Mesendoderm (in vitro differentiated cells): ENCODE measurements around the gene SRBD1.
"Not testable (repeated sequence)": the region's sequence is repeated elsewhere in the genome, so short reads cannot be mapped to it uniquely, and the experiment has no call there.

Source experiments
- DNase-seq: peaks from one replicate; pipeline ENCODE4 v3.0.0; 2013
- H2AK5ac ChIP-seq: 2 replicates; pipeline ENCODE4 v1.6.1; 2013; ENCODE audit warnings: low read length, inconsistent platforms
- H2BK120ac ChIP-seq: 2 replicates; pipeline ENCODE4 v1.6.1; 2013; ENCODE audit warnings: low read depth, mild to moderate bottlenecking, low read length, moderate library complexity, mixed read lengths
- H2BK15ac ChIP-seq: replicated peaks from 2 replicates; pipeline ENCODE4 v1.6.1; 2013; ENCODE audit warnings: low read depth, mild to moderate bottlenecking, moderate library complexity
- H2BK5ac ChIP-seq: 2 replicates; pipeline ENCODE4 v1.6.1; 2013; ENCODE audit warnings: low read length, inconsistent platforms
- H3K18ac ChIP-seq: 2 replicates; pipeline ENCODE4 v1.6.1; 2013; ENCODE audit warnings: mild to moderate bottlenecking, low read length, mixed read lengths
- H3K23ac ChIP-seq: one replicate; pipeline ENCODE4 v1.6.1; 2013; ENCODE audit warnings: low read length
- H3K27ac ChIP-seq: 2 replicates; pipeline ENCODE4 v1.5.1; 2013; ENCODE audit warnings: low read depth, mild to moderate bottlenecking, inconsistent platforms, low read length, moderate library complexity
- H3K27me3 ChIP-seq: 2 replicates; pipeline ENCODE4 v1.6.1; 2013; ENCODE audit warnings: low read length, control low read depth, mild to moderate bottlenecking, inconsistent platforms; ENCODE audit not compliant: insufficient read depth, poor library complexity
- H3K36me3 ChIP-seq: 2 replicates; pipeline ENCODE4 v1.6.1; 2013; ENCODE audit warnings: low read length, inconsistent platforms; ENCODE audit not compliant: control insufficient read depth, insufficient read depth
- H3K4ac ChIP-seq: one replicate; pipeline ENCODE4 v1.6.1; 2013; ENCODE audit warnings: low read depth, mild to moderate bottlenecking, low read length, moderate library complexity
- H3K4me1 ChIP-seq: 2 replicates; pipeline ENCODE4 v1.6.1; 2013; ENCODE audit warnings: low read depth, low read length, inconsistent platforms; ENCODE audit not compliant: control insufficient read depth
- H3K4me2 ChIP-seq: 2 replicates; pipeline ENCODE4 v1.6.1; 2013; ENCODE audit warnings: low read length
- H3K4me3 ChIP-seq: 2 replicates; pipeline ENCODE4 v1.5.1; 2013; ENCODE audit warnings: mild to moderate bottlenecking, low read length
- H3K56ac ChIP-seq: one replicate; pipeline ENCODE4 v1.6.1; 2013; ENCODE audit warnings: low read length
- H3K79me1 ChIP-seq: 2 replicates; pipeline ENCODE4 v1.6.1; 2013; ENCODE audit warnings: low read length, inconsistent platforms
- H3K79me2 ChIP-seq: 2 replicates; pipeline ENCODE4 v1.6.1; 2013; ENCODE audit warnings: mild to moderate bottlenecking, low read length; ENCODE audit not compliant: control insufficient read depth, insufficient read depth
- H3K9ac ChIP-seq: 2 replicates; pipeline ENCODE4 v1.6.1; 2013; ENCODE audit warnings: low read length, inconsistent platforms
- H4K5ac ChIP-seq: one replicate; pipeline ENCODE4 v1.6.1; 2013; ENCODE audit warnings: low read length
- H4K8ac ChIP-seq: one replicate; pipeline ENCODE4 v1.6.1; 2013; ENCODE audit warnings: low read depth, mild to moderate bottlenecking, control low read depth, low read length, moderate library complexity
- WGBS: extraction: QIAGEN DNeasy Blood & Tissue Kit; methylation state at CpG from one replicate; pipeline ENCODE4 v1.1.7; 2013; ENCODE audit warnings: low lambda C conversion rate, missing lambda C conversion rate; ENCODE audit not compliant: insufficient coverage; ENCODE audit errors: extremely low coverage; 5-methylcytosine and 5-hydroxymethylcytosine counted together

The SRBD1 gene

DNA sequence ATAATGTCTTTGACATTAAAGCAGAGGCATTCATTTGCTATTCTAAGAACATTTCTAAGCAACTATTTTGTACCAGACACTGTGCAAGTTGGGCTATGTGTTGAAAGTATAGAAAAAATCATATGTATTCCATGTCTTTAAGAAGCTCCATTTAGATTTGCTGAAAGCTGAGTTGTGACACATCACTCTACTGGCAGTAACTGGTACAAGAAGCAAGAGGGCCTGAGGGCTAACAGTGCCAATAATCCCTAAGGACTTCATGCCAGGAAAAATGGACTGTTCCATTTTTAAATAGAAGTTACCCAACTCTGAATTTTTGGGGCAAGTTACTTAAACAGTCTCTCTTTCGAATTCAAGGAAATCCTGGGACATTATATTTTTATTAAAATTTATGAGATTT, 178.7 kb downstream of the SRBD1 start:
- no peak overlapping the region for H3K4me2 ChIP-seq
- no peak overlapping the region for H4K8ac ChIP-seq
- no peaks in the 10 kb centered on the region for H3K36me3 ChIP-seq
- H3K4me1 ChIP-seq, result no peaks in the 10 kb centered on the region
- no peak overlapping the region for H2BK15ac ChIP-seq
- no peak overlapping the region for H2BK120ac ChIP-seq
- no peak overlapping the region for H2AK5ac ChIP-seq
- H3K27me3 ChIP-seq, result no peaks in the 10 kb centered on the region
- no CpG with 5 or more reads among the region's 1 CpG for WGBS
- DNase-seq, result no peak
- H2BK5ac ChIP-seq, result no peak overlapping the region
- no peak overlapping the region for H3K18ac ChIP-seq
- H3K56ac ChIP-seq, result no peak overlapping the region
- H3K4me3 ChIP-seq, result no peak overlapping the region
- H3K79me1 ChIP-seq, result no peaks in the 10 kb centered on the region
- no peaks in the 10 kb centered on the region for H3K79me2 ChIP-seq
- no peak overlapping the region for H3K4ac ChIP-seq
- no peak overlapping the region for H3K9ac ChIP-seq
- no peak overlapping the region for H3K23ac ChIP-seq
- H4K5ac ChIP-seq, result no peak overlapping the region
- no peak overlapping the region for H3K27ac ChIP-seq

DNA sequence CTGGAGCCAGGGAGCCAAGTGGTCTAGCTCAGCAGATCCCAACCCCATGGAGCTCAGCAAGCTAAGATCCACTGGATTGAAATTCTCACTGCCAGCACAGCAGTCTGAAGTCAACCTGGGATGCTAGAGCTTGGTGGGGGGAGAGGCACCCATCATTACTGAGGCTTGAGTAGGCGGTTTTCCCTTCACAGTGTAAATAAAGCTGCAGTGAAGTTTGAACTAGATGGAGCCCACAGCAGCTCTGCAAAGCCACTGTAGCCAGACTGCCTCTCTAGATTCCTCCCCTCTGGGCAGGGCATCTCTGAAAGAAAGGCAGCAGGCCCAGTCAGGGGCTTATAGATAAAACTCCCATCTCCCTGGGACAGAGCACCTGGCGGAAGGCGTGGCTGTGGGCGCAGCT, 185.0 kb downstream of the SRBD1 start:
- H3K27me3 ChIP-seq, H2BK5ac ChIP-seq, H3K79me2 ChIP-seq, H2BK120ac ChIP-seq, H3K4ac ChIP-seq, H3K18ac ChIP-seq, H3K36me3 ChIP-seq, H3K56ac ChIP-seq, H4K5ac ChIP-seq, H3K79me1 ChIP-seq, H3K23ac ChIP-seq, H3K9ac ChIP-seq, H2AK5ac ChIP-seq, H3K4me1 ChIP-seq, H4K8ac ChIP-seq, H2BK15ac ChIP-seq, H3K27ac ChIP-seq, DNase-seq, H3K4me2 ChIP-seq, H3K4me3 ChIP-seq: not testable (repeated sequence)
- no CpG with 5 or more reads among the region's 4 CpGs for WGBS

DNA sequence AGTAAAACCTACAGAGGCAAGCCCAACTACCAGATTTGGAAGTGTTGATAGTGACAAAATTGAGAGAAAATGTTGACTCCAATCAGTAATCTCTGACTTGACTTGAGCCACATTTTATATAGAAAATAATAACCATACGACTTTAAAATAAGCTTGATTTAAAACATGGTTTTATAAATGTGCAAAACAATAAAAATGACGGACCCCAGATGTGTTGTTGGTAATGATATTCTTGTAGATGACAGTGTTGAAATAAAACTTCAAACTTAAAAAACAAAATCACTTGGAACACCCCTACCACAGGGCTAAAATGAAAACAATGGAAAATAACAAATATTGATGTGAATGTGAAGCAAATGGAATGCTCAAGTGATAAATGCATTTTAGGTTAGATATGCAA, 188.1 kb downstream of the SRBD1 start:
- DNase-seq, result no peak
- Histone ChIP-seq H3K79me2 (no peaks in the 10 kb centered on the region), H4K5ac (no peak overlapping the region), H3K79me1 (no peaks in the 10 kb centered on the region), H3K4me2 (no peak overlapping the region), H3K18ac (no peak overlapping the region), H2BK120ac (no peak overlapping the region), H2BK15ac (no peak overlapping the region), H3K27ac (no peak overlapping the region), H3K27me3 (no peaks in the 10 kb centered on the region), H3K23ac (no peak overlapping the region), H2AK5ac (no peak overlapping the region), H4K8ac (no peak overlapping the region), H3K4ac (no peak overlapping the region), H3K9ac (no peak overlapping the region), H3K4me3 (no peak overlapping the region), H2BK5ac (no peak overlapping the region), H3K4me1 (no peaks in the 10 kb centered on the region), H3K36me3 (no peaks in the 10 kb centered on the region), H3K56ac (no peak overlapping the region)
- no CpG with 5 or more reads among the region's 2 CpGs for WGBS

DNA sequence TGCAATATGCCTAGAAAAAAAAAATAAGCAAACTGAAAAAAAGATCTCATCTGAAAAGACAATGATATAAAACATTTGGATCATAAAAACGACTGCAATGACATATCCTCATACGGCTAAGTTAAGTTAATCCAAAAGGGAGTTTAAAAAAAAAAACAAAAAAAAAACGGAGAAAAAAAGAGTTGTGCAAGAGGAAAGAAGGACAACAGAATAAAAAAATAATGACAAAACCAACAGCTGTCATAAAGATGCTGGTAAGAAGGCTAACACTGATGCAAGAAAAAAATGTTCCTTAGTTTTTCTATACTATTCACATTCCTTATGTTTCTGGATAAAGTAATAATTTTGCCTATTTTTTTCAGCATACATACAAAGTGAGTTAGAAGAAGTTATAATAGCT, 192.5 kb downstream of the SRBD1 start:
- no peak overlapping the region for H2BK5ac ChIP-seq

DNA sequence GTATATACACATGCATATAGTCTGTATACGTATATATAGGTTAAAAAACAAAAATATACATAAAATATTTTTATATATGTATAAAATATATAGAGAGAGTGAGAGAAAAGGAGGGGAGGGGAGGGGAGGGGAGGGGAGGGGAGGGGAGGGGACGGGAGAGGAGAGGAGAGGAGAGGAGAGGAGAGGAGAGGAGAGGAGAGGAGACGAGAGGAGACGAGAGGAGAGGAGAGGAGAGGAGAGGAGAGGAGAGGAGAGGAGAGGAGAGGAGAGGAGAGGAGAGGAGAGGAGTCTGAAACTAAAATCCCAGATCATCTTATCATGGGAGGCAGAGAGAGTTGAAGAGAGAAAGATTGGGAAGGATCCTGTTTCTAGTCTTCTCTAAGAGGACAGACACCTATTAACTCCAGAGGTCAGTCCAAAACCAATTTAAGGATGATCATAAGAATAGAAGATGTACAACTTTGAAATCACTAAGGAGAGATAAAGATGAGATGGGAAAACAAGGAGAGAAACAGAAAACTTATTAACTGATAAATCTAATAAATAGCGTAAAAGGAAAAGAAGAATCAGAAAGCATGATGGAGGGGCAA, 195.4 kb downstream of the SRBD1 start:
- DNase-seq, result no peak
- no peak overlapping the region for H3K56ac ChIP-seq
- H4K8ac ChIP-seq, result no peak overlapping the region
- H3K27me3 ChIP-seq, result no peaks in the 10 kb centered on the region
- no peak overlapping the region for H2AK5ac ChIP-seq
- H2BK120ac ChIP-seq, result no peak overlapping the region
- H3K4ac ChIP-seq, result no peak overlapping the region
- no peak overlapping the region for H3K4me3 ChIP-seq
- no CpG with 5 or more reads among the region's 5 CpGs for WGBS
- no peak overlapping the region for H3K27ac ChIP-seq
- no peaks in the 10 kb centered on the region for H3K79me2 ChIP-seq
- no peak overlapping the region for H4K5ac ChIP-seq
- H3K18ac ChIP-seq, result no peak overlapping the region
- no peak overlapping the region for H3K4me2 ChIP-seq
- H3K4me1 ChIP-seq, result peaks cover 3% of the 10 kb centered on the region
- H3K9ac ChIP-seq, result no peak overlapping the region
- no peak overlapping the region for H2BK15ac ChIP-seq
- H3K79me1 ChIP-seq, result no peaks in the 10 kb centered on the region
- no peaks in the 10 kb centered on the region for H3K36me3 ChIP-seq
- no peak overlapping the region for H2BK5ac ChIP-seq
- H3K23ac ChIP-seq, result no peak overlapping the region

More for the DNA sequence above, 192.5 kb downstream of the SRBD1 start:
- H3K36me3 ChIP-seq, result no peaks in the 10 kb centered on the region
- no peak overlapping the region for H4K5ac ChIP-seq
- H2AK5ac ChIP-seq, result no peak overlapping the region
- no CpG with 5 or more reads among the region's 3 CpGs for WGBS
- no peaks in the 10 kb centered on the region for H3K4me1 ChIP-seq
- no peak overlapping the region for H3K23ac ChIP-seq
- no peak for DNase-seq
- H3K79me1 ChIP-seq, result no peaks in the 10 kb centered on the region
- no peak overlapping the region for H3K27ac ChIP-seq
- H3K4me2 ChIP-seq, result no peak overlapping the region
- H3K9ac ChIP-seq, result no peak overlapping the region
- H3K4me3 ChIP-seq, result no peak overlapping the region
- H3K18ac ChIP-seq, result no peak overlapping the region
- no peak overlapping the region for H2BK15ac ChIP-seq
- no peaks in the 10 kb centered on the region for H3K27me3 ChIP-seq
- H2BK120ac ChIP-seq, result no peak overlapping the region
- H4K8ac ChIP-seq, result no peak overlapping the region
- no peak overlapping the region for H3K56ac ChIP-seq
- no peak overlapping the region for H3K4ac ChIP-seq
- H3K79me2 ChIP-seq, result no peaks in the 10 kb centered on the region

DNA sequence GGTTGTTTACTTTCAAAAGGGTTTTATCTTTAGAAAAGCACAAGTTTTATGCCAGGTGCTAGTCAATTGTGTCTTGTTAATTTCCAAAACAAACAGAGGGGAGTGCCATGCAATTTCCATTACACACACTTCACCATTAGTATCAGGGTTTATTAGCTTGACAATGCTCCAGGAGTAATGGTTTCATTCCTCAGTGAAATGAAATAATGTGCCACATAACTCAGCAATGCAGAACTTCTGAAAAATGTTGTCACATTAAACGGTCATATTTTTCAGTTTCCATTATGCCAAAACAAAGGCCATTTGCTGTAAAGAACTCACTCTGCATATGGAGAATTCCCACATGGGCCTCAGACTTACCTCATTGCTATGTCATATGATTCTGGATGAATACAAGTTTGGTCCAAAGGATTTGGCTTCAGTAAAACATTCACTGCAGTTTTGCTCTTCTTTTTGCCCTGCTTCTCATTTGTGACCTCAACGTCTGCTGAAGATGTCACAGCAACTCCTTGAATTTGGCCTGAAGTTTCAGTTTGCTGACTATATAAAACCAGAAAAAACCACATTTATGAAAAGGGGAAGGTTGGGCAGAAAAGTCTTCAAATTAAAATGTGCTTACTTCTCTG, 198.2 kb downstream of the SRBD1 start:
- H3K4me2 ChIP-seq, result no peak overlapping the region
- H3K79me1 ChIP-seq, result no peaks in the 10 kb centered on the region
- H2BK15ac ChIP-seq, result no peak overlapping the region
- H3K23ac ChIP-seq, result no peak overlapping the region
- WGBS, result no CpG with 5 or more reads among the region's 2 CpGs
- no peak overlapping the region for H4K5ac ChIP-seq
- peaks cover 3% of the 10 kb centered on the region for H3K4me1 ChIP-seq
- no peak overlapping the region for H4K8ac ChIP-seq
- no peak overlapping the region for H3K9ac ChIP-seq
- H2BK5ac ChIP-seq, result no peak overlapping the region
- no peak overlapping the region for H3K27ac ChIP-seq
- no peak overlapping the region for H3K4me3 ChIP-seq
- no peak overlapping the region for H3K56ac ChIP-seq
- peak; percentile 6 for DNase-seq
- H3K4ac ChIP-seq, result no peak overlapping the region
- H2BK120ac ChIP-seq, result no peak overlapping the region
- H3K27me3 ChIP-seq, result no peaks in the 10 kb centered on the region
- H3K79me2 ChIP-seq, result no peaks in the 10 kb centered on the region
- no peaks in the 10 kb centered on the region for H3K36me3 ChIP-seq
- no peak overlapping the region for H3K18ac ChIP-seq
- H2AK5ac ChIP-seq, result no peak overlapping the region
